Stimulated activated CD4-positive, alpha-beta T cell treated with anti-CD3 and anti-CD28 coated beads, Interleukin-1b, Interleukin-23, amount 100 ng/mL, for 24 hours (primary cell): ENCODE results near the gene PPM1H.
"Not testable (repeated sequence)": the region's sequence is repeated elsewhere in the genome, so short reads cannot be mapped to it uniquely, and the experiment has no call there.

Source experiments
- DNase-seq, 4 experiments: peaks; one replicate each; pipeline ENCODE4 v3.0.0-alpha.2; 2020; ENCODE audit warnings: low read depth in 4 of 4, low spot score in 1 of 4

The PPM1H gene

DNA sequence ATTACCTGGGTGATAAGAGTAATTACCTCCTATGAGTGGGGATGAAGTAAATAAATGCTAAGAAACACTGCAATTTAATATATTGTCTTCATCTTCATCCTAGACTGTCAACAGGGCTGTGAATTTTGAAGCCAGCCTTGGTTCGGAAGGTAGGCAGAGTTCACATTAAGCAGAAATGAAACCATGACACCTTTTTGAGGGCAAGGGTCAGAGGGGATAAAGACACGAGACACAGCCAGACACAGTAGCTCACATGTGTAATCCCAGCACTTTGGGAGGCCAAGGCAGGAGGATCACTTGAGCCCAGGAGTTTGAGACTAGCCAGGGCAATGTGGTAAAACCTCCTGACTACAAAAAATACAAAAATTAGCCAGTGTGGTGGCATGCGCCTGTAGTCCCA is 243.6 kb downstream of the PPM1H start:
- DNase-seq: no peak

- DNase-seq: no peak
Measured at GRCh38 chr12:62689042-62689839, 245.7 kb downstream of the PPM1H start.

GRCh38 chr12:62686938-62687337 is 248.0 kb downstream of the PPM1H start:
- DNase-seq: no peak

- DNase-seq: no peak
Measured at GRCh38 chr12:62684570-62685295, 250.2 kb downstream of the PPM1H start.

- DNase-seq: no peak
Measured at GRCh38 chr12:62683776-62684569, 251.0 kb downstream of the PPM1H start.

DNA sequence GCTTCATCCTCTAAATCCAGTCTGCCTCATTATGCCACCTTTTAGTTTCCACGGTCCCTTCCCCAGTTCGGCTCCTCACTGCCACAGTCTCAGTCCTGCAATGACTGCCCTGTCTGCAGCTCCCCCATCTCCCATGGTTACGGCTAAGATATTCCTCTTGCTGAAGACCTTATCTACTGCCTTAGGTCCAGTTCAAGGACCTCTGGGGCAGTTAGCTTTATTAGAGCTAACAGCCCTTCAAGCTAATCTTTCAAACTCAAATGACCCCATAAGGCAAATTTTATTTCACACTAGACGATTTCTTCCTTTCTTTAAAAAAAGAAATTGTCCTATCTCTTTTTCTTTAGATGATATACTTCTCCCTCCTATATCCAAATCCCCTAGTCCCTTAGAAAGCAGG is 253.6 kb downstream of the PPM1H start:
- no peak for DNase-seq

GRCh38 chr12:62679608-62680007 is 255.3 kb downstream of the PPM1H start:
- DNase-seq: no peak

GRCh38 chr12:62677355-62677754 is 257.6 kb downstream of the PPM1H start:
- DNase-seq: no peak

- DNase-seq: no peak
Measured at GRCh38 chr12:62676521-62677307, 258.2 kb downstream of the PPM1H start.

- DNase-seq: no peak
Measured at GRCh38 chr12:62673028-62673815, 261.7 kb downstream of the PPM1H start.

GRCh38 chr12:62670986-62671720 is 263.8 kb downstream of the PPM1H start:
- no peak for DNase-seq

GRCh38 chr12:62668782-62669181 is 266.2 kb downstream of the PPM1H start:
- no peak for DNase-seq

- not testable (repeated sequence) for DNase-seq
Measured at GRCh38 chr12:62664951-62665350, 270.0 kb downstream of the PPM1H start.

DNA sequence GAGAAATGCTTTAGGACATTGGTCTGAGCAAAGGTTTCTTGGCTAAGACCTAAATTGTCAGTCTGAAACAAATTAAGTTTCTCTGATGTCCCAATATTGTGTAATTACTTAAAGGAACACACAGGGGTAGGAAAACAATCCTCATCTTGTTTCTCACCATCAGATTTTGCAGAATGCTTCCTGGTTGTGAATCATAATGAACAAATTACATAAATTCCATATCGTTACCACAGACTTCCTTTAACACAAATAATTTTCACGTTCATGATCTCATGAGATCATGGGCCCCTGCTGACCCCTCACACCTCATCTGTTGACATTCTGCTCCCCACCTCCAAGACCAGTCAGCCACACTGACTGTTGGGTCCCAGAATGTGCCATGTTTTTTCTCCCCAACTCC is 274.2 kb downstream of the PPM1H start:
- DNase-seq: no peak

- DNase-seq: no peak
Measured at GRCh38 chr12:62659453-62660295, 275.3 kb downstream of the PPM1H start.

DNA sequence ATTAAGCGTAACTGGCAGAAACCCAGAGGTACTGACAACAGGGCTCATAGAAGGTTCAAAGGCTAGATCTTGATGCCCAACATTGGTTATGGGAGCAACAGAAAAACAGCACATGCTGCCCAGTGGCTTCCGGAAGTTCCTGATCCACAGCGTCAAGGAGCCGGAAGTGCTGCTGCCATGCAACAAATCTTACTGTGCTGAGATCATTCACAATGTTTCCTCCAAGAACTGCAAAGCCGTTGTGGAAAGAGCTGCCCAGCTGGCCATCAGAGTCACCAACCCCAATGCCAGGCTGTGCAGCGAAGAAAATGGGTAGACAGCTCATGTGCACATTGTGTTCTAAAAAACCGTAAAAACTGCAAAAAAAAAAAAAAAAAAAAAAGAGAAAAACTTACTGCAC is 276.0 kb downstream of the PPM1H start:
- DNase-seq: no peak

GRCh38 chr12:62657363-62657632 is 277.7 kb downstream of the PPM1H start:
- DNase-seq: no peak

- no peak for DNase-seq
Measured at GRCh38 chr12:62656591-62657362, 278.2 kb downstream of the PPM1H start.
